ENCODE data around the gene ENOSF1.
A peak's percentile ranks its signal among the peaks of the same experiment; 100 is the strongest.

ENOSF1 gene

DNA sequence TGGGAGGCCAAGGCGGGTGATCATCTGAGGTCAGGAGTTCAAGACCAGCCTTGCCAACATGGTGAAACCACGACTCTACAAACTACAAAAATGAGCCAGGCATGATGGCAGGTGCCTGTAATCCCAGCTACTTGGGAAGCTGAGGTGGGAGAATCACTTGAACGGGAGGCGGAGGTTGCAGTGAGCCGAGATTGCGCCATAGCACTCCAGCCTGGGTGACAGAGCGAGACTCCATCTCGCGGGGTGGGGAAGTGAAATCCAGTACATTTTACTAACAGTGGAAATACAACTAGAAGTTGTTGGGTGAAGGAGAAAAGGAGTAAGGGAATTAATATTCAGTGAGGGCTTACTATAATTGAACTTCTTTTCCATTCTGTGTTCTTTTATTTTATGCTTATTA lies 13.2 kb upstream of the ENOSF1 start:
- no peaks in the 10 kb centered on the region for H3K9me3 ChIP-seq (ENCODE audit: control insufficient read depth, low read length)
- DNase-seq (ENCODE audit: low read depth): no peak
- peaks cover 8% of the 10 kb centered on the region for H3K36me3 ChIP-seq (ENCODE audit: control insufficient read depth, insufficient read depth, low read length, severe bottlenecking)

DNA sequence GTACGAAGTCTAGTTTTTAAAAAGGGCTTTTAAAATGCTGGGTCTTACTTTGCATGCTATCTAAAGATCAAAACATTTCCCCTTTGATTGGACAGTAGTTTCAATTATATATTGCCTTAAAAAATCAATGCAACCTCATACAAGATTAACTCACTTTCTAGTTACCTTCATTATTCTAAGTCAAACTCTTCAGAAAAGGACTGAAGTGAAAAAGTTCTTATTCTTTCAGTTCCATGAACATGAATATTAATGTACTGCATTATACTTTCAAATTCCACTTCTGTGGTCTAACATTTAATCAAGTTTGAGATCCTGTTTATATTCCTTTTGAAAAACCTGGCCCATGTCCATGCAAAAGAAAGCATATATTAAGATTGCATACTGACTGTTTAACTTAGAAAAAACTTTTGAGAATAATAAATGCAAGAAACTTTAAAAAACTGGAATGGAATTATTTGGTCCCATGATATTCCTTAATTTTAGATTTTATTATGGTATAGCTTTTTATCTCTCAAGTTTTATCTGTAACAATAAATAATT lies 11.2 kb upstream of the ENOSF1 start:
- no peaks in the 10 kb centered on the region for H3K27me3 ChIP-seq (replicated peaks; ENCODE audit: control insufficient read depth, insufficient read depth, low read length)
- peaks cover 8% of the 10 kb centered on the region for H3K36me3 ChIP-seq (ENCODE audit: control insufficient read depth, insufficient read depth, low read length, severe bottlenecking)
- H3K4me3 ChIP-seq (ENCODE audit: low read length): no peak overlapping the region
- no peak overlapping the region for H3K9ac ChIP-seq (ENCODE audit: low read length)
- no peaks in the 10 kb centered on the region for H3K4me1 ChIP-seq (ENCODE audit: control insufficient read depth, insufficient read depth, low read length)
- no peak for DNase-seq (ENCODE audit: low read depth)
- H3K9me3 ChIP-seq (ENCODE audit: control insufficient read depth, low read length): no peaks in the 10 kb centered on the region

More for the DNA sequence above, 13.2 kb upstream of the ENOSF1 start:
- Histone ChIP-seq H3K4me1 (ENCODE audit: control insufficient read depth, insufficient read depth, low read length) (peaks cover 3% of the 10 kb centered on the region), H3K4me3 (ENCODE audit: low read length) (no peak overlapping the region), H3K9ac (ENCODE audit: low read length) (no peak overlapping the region), H3K27me3 (replicated peaks; ENCODE audit: control insufficient read depth, insufficient read depth, low read length) (no peaks in the 10 kb centered on the region)

DNA sequence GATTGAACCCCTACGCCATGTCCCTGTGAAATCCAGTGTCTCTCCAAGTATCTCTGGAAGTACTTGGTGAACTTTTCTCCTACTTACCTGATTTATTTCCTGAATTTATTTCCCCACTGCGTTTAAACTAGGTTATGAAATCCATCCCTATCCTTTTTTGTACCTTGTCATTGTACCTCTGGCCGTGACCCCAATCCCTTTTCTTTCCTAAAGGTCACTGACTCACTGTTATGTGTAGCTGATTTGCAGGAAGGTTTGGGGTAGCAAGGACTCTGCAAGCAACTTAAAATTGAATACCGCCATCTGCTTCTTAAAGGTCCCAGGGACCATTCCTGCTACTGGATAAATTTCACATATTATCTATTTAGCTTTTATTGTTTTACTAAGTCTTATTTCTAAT lies 4.6 kb upstream of the ENOSF1 start:
- H3K9me3 ChIP-seq (ENCODE audit: control insufficient read depth, low read length): no peaks in the 10 kb centered on the region
- H3K9ac ChIP-seq (ENCODE audit: low read length): no peak overlapping the region
- DNase-seq (ENCODE audit: low read depth): no peak
- no peaks in the 10 kb centered on the region for H3K36me3 ChIP-seq (ENCODE audit: control insufficient read depth, insufficient read depth, low read length, severe bottlenecking)
- peaks cover 7% of the 10 kb centered on the region for H3K4me1 ChIP-seq (ENCODE audit: control insufficient read depth, insufficient read depth, low read length)
- no peaks in the 10 kb centered on the region for H3K27me3 ChIP-seq (replicated peaks; ENCODE audit: control insufficient read depth, insufficient read depth, low read length)
- no peak overlapping the region for H3K4me3 ChIP-seq (ENCODE audit: low read length)

DNA sequence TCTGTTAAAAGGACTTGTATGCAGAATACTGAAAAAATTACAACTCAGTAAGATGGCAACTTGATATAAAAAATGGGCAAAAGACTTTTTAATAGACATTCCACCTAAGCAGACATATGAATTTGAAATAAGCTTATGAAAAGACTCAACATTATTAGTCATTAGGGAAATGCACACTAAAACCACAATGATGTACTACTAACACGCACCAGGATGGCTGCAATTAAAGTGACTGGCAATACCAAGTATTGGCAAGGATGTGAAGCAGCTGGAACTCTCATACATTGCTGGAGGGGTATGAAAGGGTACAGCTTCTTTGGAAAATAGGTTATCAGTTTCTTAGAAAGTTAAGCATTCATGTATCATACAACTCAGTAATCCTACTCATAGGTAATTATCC lies 3.2 kb upstream of the ENOSF1 start:
- Histone ChIP-seq H3K9me3 (ENCODE audit: control insufficient read depth, low read length) (no peaks in the 10 kb centered on the region), H3K36me3 (ENCODE audit: control insufficient read depth, insufficient read depth, low read length, severe bottlenecking) (no peaks in the 10 kb centered on the region), H3K27me3 (replicated peaks; ENCODE audit: control insufficient read depth, insufficient read depth, low read length) (no peaks in the 10 kb centered on the region), H3K9ac (ENCODE audit: low read length) (no peak overlapping the region), H3K4me3 (ENCODE audit: low read length) (no peak overlapping the region), H3K4me1 (ENCODE audit: control insufficient read depth, insufficient read depth, low read length) (peaks cover 12% of the 10 kb centered on the region)
- peak; percentile 44 for DNase-seq (ENCODE audit: low read depth)

DNA sequence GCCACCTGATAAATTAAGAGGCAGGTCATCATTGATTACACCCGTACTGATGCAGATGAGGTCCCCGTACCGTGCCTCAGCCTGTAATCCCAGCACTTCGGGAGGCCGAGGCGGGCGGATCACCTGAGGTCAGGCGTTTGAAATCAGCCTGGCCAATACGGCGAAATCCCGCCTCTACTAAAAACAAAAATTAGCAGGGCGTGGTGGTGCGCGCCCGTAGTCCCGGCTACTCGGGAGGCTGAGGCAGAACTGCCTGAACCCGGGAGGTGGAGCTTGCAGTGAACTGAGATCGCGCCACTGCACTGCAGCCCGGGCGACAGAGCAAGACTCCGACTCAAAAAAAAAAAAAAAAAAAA lies 683 bp upstream of the ENOSF1 start:
- H3K36me3 ChIP-seq (ENCODE audit: control insufficient read depth, insufficient read depth, low read length, severe bottlenecking): peaks cover 6% of the 10 kb centered on the region
- H3K9ac ChIP-seq (ENCODE audit: low read length): peak overlapping the region; percentile 79
- no peaks in the 10 kb centered on the region for H3K27me3 ChIP-seq (replicated peaks; ENCODE audit: control insufficient read depth, insufficient read depth, low read length)
- no peak for DNase-seq (ENCODE audit: low read depth)
- H3K4me1 ChIP-seq (ENCODE audit: control insufficient read depth, insufficient read depth, low read length): peaks cover 12% of the 10 kb centered on the region
- no peaks in the 10 kb centered on the region for H3K9me3 ChIP-seq (ENCODE audit: control insufficient read depth, low read length)
- peak overlapping the region; percentile 77 for H3K4me3 ChIP-seq (ENCODE audit: low read length)

DNA sequence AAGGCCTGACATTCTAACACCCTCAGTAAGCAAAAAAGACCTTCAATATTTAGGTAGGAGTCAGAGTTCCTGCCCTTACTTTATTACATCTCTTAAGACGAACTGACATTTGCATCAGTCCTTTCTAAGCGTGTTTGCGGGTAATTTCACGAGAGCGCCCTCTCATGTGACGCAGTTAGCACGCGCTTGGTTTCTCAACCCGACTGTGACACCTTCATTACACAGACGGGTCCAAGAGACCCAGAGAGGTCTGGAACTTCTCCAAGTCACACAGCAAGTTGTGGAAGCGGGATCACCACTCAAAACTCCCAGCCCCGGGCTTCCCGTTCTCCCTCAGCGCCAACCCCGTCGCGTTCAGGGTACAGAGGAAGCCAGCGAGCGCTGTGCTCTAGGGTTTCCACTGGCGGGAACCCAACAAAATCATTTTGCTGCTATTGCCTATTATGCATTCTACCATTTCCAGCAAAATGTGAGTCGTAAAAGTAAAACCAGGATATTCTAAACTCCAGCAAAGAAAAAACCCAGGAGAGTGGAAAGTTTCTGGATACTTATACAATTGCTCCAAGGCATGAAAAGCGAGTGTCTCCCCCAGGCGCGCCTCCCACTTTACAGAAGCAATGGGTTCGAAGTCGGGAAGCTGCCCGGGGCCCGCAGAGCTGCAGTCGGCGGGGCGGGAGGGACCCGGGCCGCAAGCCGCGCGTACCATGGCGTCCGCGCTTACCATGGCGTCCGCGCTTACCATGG lies 601 bp downstream of the ENOSF1 start:
- no peaks in the 10 kb centered on the region for H3K9me3 ChIP-seq (ENCODE audit: control insufficient read depth, low read length)
- peak overlapping the region; percentile 88 for H3K9ac ChIP-seq (ENCODE audit: low read length)
- peaks cover 6% of the 10 kb centered on the region for H3K36me3 ChIP-seq (ENCODE audit: control insufficient read depth, insufficient read depth, low read length, severe bottlenecking)
- no peaks in the 10 kb centered on the region for H3K27me3 ChIP-seq (replicated peaks; ENCODE audit: control insufficient read depth, insufficient read depth, low read length)
- peak; percentile 91 for DNase-seq (ENCODE audit: low read depth)
- H3K4me3 ChIP-seq (ENCODE audit: low read length): peak overlapping the region; percentile 96
- H3K4me1 ChIP-seq (ENCODE audit: control insufficient read depth, insufficient read depth, low read length): peaks cover 12% of the 10 kb centered on the region

DNA sequence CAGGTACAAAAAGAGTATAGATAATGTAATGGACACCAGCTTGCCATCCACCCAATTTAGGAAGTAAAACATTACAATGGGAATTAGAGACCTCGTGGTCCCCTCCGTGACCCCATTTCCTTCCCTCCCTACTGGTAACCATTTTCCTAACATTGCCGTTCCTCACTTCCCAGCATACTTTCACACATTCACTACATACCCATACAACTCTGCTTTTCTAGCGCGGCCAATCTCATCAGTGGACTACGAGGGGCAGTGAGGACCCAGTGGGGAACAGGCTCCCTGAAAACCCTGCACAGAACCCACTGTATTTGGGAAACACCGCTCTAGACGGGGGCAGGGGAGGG lies 1.1 kb downstream of the ENOSF1 start:
- DNase-seq (ENCODE audit: low read depth): no peak
- H3K9me3 ChIP-seq (ENCODE audit: control insufficient read depth, low read length): no peaks in the 10 kb centered on the region
- no peaks in the 10 kb centered on the region for H3K27me3 ChIP-seq (replicated peaks; ENCODE audit: control insufficient read depth, insufficient read depth, low read length)
- H3K4me1 ChIP-seq (ENCODE audit: control insufficient read depth, insufficient read depth, low read length): peaks cover 12% of the 10 kb centered on the region
- H3K9ac ChIP-seq (ENCODE audit: low read length): peak overlapping the region; percentile 88
- H3K36me3 ChIP-seq (ENCODE audit: control insufficient read depth, insufficient read depth, low read length, severe bottlenecking): peaks cover 8% of the 10 kb centered on the region
- H3K4me3 ChIP-seq (ENCODE audit: low read length): peak overlapping the region; percentile 96

DNA sequence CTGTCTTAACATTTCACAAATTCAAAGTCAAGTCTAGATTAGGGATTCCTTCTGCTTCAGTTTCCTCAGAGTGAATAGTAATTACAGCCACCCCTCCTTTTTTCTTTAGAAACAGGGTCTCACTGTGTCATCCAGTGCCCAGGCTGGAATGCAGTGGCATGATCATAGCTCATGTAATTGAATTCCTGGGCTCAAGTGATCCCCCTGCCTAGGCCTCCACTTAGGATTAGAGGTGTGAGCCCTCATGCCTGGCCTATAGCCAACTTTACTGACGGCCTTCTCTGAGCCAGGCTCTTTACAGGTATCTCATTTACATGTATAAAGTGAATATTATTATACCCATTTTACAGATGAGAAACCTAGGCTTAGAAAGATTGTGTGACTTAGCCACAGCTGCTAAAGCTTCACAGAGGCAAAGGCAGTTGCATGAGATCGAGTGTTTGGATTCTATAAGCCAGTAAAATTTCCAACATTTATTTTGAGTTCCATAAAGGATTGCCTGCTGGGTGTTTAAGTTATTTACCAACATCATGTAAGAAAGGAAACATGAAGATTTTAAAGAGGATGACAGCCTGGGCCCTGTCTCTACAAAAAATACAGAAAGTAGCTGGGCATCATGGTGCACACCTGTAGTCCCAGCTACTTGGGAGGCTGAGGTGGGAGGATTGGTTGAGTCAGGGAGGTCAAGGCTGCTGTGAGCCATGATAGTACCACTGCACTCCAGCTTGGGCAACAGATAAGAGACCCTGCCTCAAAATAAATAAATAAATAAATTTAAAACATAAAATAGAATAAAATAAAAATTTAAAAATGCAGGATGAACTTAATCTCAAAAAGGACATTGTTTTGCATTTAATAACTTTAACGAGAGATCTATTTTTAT lies 1.8 kb downstream of the ENOSF1 start:
- no peak for DNase-seq (ENCODE audit: low read depth)

DNA sequence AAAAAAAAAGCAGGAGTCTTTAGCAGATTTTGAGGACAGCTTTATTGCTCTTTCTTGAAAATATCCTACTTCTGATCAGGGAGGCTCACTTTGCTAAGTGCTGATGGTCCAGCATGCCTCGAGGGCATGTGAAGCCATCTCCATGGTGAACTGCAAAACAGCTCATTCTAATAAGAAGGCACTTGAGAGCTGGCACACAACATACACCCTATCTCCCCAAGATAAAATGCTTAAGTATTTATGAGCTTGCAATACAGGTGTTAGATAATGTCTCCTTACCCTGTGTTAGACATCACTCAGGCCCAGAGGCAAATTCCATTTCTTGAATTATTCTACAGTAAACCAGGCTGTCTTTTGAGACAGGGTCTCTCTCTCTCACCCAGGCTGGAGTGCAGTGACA lies 2.7 kb downstream of the ENOSF1 start:
- no peak overlapping the region for H3K4me3 ChIP-seq (ENCODE audit: low read length)
- peaks cover 8% of the 10 kb centered on the region for H3K4me1 ChIP-seq (ENCODE audit: control insufficient read depth, insufficient read depth, low read length)
- H3K9me3 ChIP-seq (ENCODE audit: control insufficient read depth, low read length): no peaks in the 10 kb centered on the region
- no peak overlapping the region for H3K9ac ChIP-seq (ENCODE audit: low read length)
- H3K27me3 ChIP-seq (replicated peaks; ENCODE audit: control insufficient read depth, insufficient read depth, low read length): no peaks in the 10 kb centered on the region
- peaks cover 15% of the 10 kb centered on the region for H3K36me3 ChIP-seq (ENCODE audit: control insufficient read depth, insufficient read depth, low read length, severe bottlenecking)
- no peak for DNase-seq (ENCODE audit: low read depth)

More for the DNA sequence above, 1.8 kb downstream of the ENOSF1 start:
- Histone ChIP-seq H3K4me3 (ENCODE audit: low read length) (peak overlapping the region; percentile 96), H3K9ac (ENCODE audit: low read length) (peak overlapping the region; percentile 88), H3K9me3 (ENCODE audit: control insufficient read depth, low read length) (no peaks in the 10 kb centered on the region), H3K4me1 (ENCODE audit: control insufficient read depth, insufficient read depth, low read length) (peaks cover 12% of the 10 kb centered on the region), H3K36me3 (ENCODE audit: control insufficient read depth, insufficient read depth, low read length, severe bottlenecking) (peaks cover 12% of the 10 kb centered on the region), H3K27me3 (replicated peaks; ENCODE audit: control insufficient read depth, insufficient read depth, low read length) (no peaks in the 10 kb centered on the region)

DNA sequence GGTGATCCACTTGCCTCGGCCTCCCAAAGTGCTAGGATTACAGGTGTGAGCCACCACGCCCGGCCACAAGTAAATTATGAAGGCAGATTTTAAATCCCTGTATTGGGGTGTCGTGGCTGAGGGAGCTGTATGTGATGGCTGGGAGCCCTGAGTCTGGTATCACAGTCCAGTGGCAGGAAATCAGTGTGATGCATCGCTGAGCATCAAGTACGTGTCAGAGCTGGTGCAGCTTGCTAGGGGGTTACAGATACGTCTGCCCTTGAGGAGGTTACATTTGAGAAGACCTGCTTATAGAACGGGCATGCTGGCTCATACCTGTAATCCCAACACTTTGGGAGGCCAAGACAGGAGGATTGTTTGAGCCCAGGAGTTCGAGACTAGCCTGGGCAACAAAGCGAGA lies 4.3 kb downstream of the ENOSF1 start:
- peaks cover 15% of the 10 kb centered on the region for H3K36me3 ChIP-seq (ENCODE audit: control insufficient read depth, insufficient read depth, low read length, severe bottlenecking)
- no peaks in the 10 kb centered on the region for H3K9me3 ChIP-seq (ENCODE audit: control insufficient read depth, low read length)
- no peak overlapping the region for H3K4me3 ChIP-seq (ENCODE audit: low read length)
- H3K4me1 ChIP-seq (ENCODE audit: control insufficient read depth, insufficient read depth, low read length): peaks cover 14% of the 10 kb centered on the region
- H3K9ac ChIP-seq (ENCODE audit: low read length): no peak overlapping the region
- no peaks in the 10 kb centered on the region for H3K27me3 ChIP-seq (replicated peaks; ENCODE audit: control insufficient read depth, insufficient read depth, low read length)
- DNase-seq (ENCODE audit: low read depth): no peak

DNA sequence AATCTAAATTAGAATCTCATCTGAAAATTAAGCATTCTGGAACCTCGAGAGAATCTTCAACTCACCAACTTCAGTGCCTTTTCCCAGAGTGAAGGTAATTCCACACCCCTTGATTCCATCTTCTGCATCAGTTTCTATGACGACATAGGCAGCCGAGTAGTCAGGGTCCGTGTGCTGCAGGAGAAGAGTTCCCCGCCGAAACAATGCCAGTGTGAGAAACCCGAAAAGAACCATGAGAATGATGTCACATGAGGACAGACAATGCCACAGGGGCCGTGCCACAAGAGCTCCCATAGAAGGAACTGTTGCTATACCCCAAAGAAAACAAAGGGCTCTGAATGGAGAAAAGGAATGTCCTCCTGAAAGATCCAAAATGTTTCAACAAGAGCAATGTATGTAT lies 6.0 kb downstream of the ENOSF1 start:
- Histone ChIP-seq H3K27me3 (replicated peaks; ENCODE audit: control insufficient read depth, insufficient read depth, low read length) (no peaks in the 10 kb centered on the region), H3K4me1 (ENCODE audit: control insufficient read depth, insufficient read depth, low read length) (peaks cover 22% of the 10 kb centered on the region), H3K4me3 (ENCODE audit: low read length) (no peak overlapping the region), H3K9ac (ENCODE audit: low read length) (no peak overlapping the region), H3K9me3 (ENCODE audit: control insufficient read depth, low read length) (no peaks in the 10 kb centered on the region), H3K36me3 (ENCODE audit: control insufficient read depth, insufficient read depth, low read length, severe bottlenecking) (peaks cover 15% of the 10 kb centered on the region)
- no peak for DNase-seq (ENCODE audit: low read depth)
